Smooth muscle cell of the brain vasculature (primary cell): ENCODE measurements around the gene CETN2.
"Not testable (repeated sequence)": the region's sequence is repeated elsewhere in the genome, so short reads cannot be mapped to it uniquely, and the experiment has no call there.

Experiments used
- DNase-seq: peaks from one replicate; pipeline ENCODE4 v3.0.0-alpha.2; 2012; ENCODE audit warnings: low read depth, low spot score

CETN2 gene

GRCh38 chrX:152832520-152832919 lies 2.0 kb upstream of the CETN2 start:
- DNase-seq: no peak

DNA sequence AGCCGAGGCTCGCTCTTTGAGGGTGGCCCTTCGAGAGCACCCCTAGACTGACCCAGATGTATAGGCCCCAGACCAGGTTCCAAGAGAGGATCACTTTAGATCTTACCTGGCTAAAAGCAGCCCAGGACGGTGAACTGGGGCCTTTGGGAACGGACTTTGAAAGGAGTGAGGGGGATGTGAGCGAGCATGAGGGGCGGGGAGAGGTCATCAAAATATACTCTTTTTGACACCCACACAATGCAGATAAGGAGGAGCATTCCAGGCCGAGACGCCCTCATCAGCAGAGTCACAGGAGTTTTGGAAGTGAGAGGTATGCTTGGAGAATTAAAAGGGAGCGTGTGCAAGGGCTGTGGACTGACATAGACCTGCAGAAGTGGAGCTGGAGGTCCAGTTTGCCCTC lies 834 bp upstream of the CETN2 start:
- no peak for DNase-seq

DNA sequence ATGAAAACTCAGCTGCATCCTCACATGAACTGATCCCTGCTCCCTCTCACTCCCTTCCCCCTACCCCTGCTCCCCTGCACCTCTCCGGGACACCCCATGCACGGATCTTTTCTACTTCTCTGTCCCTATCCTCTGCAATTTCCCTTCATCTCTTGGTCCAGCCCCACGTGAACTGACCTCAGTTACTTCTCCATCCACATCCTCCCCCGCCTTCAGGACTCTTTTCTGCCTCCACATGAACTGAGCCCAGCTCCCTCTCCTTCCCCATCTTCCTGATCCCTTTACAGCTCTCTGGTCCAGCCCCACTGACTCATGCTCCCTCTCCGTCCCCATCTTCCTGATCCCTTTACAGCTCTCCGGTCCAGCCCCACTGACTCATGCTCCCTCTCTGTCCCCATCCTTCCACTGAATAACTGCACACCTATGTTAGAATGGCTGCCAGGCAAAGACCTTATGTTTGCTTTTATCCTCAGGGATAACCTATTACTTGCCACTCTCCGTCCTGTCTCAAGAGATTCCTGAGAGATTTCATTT lies 5.6 kb downstream of the CETN2 start:
- no peak for DNase-seq

DNA sequence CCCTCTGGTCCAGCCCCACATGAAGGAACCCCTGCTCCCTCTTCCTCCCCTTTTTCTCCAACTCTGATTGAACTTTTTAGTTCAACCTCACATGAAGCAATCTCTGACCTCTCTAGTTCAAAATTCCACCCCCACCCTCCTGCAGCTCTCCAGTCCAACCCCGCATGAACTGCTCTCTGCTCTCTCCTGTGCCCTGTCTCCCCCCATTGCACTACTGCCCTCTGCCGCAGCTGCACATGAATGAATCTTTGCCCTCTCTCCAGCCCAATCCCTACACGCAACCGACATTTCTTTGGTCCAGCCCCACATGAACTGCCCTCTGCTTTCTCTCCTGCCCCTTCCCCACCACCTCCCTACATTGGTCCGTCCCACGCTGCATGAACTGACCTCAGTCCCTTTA lies 6.9 kb downstream of the CETN2 start:
- DNase-seq: no peak

DNA sequence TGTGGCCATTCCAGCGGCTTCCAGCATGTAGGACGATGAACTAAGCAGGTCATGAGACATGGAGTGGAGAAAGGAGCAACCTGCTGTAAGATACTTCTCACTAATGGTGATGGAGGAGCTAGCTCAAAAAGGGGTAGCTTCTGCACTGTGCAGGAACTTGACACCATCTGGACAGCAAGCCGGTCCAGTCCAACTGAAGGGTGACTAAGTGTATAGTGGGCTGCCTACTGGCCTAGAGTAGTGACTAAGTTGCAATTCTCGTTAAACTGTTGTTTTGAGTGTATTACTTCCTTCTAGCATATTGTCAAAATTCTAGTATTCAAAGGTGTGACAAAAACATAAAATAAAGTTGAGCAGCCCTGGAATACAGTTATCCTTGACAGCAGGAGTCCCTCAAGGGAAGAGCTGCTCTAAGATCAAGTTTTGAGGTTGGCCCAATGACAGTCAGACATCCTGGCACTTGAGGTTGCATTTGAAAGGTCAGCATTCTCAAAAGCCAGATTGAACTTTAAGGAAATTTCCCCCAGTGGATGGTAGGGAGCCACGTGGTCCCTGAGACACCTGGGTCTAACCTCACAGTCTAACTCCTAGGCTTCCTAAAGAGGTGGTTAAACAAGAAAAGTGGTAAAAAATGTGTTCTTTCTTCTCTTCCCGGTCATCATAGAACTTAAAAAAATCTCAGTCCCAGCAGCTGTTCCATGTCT lies 8.0 kb downstream of the CETN2 start:
- DNase-seq: no peak

- DNase-seq: no peak
Measured at GRCh38 chrX:152821145-152821765, 9.3 kb downstream of the CETN2 start.

DNA sequence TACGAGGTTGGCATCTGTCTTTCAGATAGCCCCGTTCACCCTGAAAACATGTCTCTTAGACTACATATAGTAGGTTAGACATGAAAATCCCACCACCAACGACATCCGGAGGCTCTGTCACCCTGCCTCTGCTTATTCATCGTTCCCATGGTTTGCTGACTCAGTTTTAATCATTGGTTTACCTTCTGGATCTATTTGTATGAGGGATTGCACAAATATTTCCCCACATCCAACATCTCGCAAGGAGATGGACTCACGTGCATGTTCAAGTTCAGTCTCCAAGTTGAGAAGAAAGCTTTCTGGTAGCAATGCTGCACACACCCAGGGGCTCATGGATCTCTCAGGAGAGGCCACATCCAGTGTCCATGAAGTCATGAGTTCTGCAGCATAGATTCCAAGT lies 10.8 kb downstream of the CETN2 start:
- no peak for DNase-seq

GRCh38 chrX:152819266-152819665 lies 11.3 kb downstream of the CETN2 start:
- DNase-seq: no peak

DNA sequence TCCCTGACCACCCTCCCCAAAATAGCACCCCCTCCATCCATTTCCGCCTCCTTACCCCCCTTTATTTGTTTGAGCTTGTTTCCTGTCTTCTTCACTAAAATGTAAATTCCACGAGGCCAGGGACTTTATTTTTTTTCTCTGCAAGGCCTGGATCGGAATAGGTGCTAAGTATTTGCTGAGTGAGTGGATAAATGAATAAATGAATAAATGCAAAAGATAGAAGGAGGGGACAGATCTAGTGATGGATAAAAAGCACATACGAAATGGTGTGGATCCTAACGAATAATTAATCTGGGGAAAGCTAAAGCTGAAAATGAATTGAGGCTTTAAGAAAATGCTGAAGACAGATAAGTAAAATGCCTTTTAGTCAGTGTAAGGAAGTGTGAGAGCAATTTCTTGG lies 12.2 kb downstream of the CETN2 start:
- no peak for DNase-seq

DNA sequence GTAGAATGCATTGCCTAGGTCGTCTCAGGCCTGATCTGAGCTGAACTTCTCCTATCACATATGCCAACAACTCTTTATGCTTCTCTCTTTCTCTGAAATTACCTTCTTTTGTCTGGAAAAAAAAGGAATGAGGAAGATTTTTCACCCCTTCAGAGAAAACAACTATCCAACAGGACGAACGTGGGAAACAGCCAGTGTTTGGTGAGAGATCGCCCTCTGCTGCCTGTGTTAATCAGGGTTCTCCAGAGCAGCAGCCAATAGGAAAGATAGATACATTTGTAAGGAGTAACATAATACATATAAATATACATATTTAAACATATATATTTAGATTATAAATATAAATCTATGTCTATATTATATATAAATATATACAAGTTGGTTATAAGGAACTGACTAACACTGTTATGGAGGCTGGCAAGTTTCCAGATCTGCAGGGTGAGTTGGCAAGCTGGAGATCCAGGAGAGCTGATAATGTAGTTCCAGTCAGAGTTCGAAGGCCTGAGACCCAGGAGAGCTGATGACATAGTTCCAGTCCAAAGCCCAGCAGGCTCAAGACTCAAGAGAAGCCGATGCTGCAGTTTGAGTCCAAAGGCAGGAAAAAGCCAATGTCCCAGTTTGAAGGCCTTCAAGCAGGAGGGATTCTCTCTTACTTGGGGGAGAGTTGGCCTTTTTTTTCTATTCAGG lies 13.3 kb downstream of the CETN2 start:
- no peak for DNase-seq

- DNase-seq: no peak
Measured at GRCh38 chrX:152814048-152814447, 16.5 kb downstream of the CETN2 start.

DNA sequence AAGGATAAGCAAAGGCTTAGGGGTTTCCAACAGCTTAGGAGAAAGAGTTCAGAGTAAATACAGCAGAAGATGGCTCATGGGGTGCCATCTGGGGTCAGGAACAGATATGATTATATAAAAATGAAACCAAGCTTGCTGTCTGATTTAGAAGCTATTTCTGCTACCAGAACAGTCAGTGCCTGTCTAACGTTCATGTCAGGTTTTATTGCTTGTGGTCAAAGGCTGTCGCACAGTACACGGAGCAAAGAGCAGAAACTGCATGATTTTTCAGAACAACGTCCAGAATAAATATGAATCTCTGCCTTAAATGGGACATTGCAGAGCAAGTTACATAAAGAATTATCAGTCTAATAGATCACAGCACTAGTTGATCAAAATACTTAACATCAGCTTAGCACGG lies 17.4 kb downstream of the CETN2 start:
- DNase-seq: no peak

- no peak for DNase-seq
Measured at GRCh38 chrX:152810403-152810802, 20.2 kb downstream of the CETN2 start.

DNA sequence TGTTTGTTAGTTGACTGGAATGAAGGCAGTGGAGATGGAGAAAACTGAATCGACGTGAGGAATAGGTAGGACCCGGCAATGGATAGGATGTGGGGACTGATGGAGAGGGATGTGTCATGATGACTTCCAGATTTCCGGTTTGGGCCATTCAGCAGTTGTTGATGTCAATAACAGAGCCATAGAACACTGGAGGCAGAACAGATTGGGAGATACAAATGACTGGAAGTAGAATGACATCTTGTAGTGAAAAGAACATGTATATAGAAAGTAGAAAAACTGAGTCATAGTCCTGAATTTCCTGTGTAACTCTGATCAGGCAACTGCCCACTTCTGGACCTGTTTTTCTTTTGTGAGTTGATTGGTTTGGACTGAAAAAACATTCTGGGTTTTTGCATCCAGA lies 24.5 kb downstream of the CETN2 start:
- DNase-seq: no peak

GRCh38 chrX:152798945-152799344 lies 31.6 kb downstream of the CETN2 start:
- no peak for DNase-seq

- DNase-seq: not testable (repeated sequence)
Measured at GRCh38 chrX:152787062-152787461, 43.5 kb downstream of the CETN2 start.
